ENCODE measurements around the gene PDZD4. TPM values are rescaled to one million over a fixed set of nuclear protein-coding genes. Genes with fewer than 3 reads are reported as not detected.

PDZD4 gene
- total RNA-seq, 4 donors from 2014 or later, result 20.0 to 48.4 (median 36.9) TPM

DNA sequence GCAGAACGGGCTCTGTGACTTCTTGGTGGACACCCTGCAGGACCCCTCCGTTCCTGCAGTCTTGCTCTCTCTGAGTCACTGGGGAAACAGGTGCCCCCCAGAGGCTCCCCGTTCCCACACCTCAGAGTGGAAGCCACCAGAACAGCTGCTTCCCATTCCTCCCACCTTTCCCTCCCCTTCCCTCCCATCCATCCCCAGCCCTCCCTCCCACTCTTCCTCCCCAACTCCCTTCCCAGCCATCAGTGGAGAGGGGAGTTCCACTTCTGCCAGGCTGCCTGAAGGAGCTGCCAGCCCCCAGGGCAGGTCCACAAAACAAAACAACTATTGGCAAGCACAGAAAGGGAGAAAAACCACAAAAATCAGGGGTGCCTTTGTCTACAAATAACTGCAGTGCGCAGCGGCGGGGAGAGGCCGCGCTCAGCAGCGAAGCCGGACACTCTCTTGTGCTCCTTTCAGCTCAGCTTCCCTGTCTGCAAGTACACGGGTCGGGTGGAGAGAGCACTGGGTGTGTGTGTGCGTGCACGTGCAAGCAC, 27.8 kb downstream of the PDZD4 start:
- WGBS, result 72% methylated on average over 12 of the region's 14 CpGs
- H3K4me1 ChIP-seq, result peaks cover 0 to under 1% (median under 1%) of the 10 kb centered on the region in 4 donors
- peaks cover 0 to 39% (median 22%) of the 10 kb centered on the region in 4 donors for H3K36me3 ChIP-seq
- TF ChIP-seq POLR2AphosphoS5 (IDR thresholded peaks at IDR 0.05) (no peak), EP300 (IDR thresholded peaks at IDR 0.05) (no peak), POLR2A (IDR thresholded peaks at IDR 0.05; ENCODE audit: low read depth) (no peak)
- TF ChIP-seq, protein P1, sequence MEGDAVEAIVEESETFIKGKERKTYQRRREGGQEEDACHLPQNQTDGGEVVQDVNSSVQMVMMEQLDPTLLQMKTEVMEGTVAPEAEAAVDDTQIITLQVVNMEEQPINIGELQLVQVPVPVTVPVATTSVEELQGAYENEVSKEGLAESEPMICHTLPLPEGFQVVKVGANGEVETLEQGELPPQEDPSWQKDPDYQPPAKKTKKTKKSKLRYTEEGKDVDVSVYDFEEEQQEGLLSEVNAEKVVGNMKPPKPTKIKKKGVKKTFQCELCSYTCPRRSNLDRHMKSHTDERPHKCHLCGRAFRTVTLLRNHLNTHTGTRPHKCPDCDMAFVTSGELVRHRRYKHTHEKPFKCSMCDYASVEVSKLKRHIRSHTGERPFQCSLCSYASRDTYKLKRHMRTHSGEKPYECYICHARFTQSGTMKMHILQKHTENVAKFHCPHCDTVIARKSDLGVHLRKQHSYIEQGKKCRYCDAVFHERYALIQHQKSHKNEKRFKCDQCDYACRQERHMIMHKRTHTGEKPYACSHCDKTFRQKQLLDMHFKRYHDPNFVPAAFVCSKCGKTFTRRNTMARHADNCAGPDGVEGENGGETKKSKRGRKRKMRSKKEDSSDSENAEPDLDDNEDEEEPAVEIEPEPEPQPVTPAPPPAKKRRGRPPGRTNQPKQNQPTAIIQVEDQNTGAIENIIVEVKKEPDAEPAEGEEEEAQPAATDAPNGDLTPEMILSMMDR (IDR thresholded peaks at IDR 0.05), result no peak
- no peak overlapping the region for H3K4me3 ChIP-seq
- no peak overlapping the region for H3K27ac ChIP-seq (replicated peaks in 1 of 4)
- no peaks in the 10 kb centered on the region for H3K27me3 ChIP-seq
- peaks cover 0 to 2% (median 0%) of the 10 kb centered on the region in 4 donors for H3K9me3 ChIP-seq
- DNase-seq (ENCODE audit: extremely low spot score), result no peak
- intact Hi-C loops (cut with DNase I), result no loop called here

DNA sequence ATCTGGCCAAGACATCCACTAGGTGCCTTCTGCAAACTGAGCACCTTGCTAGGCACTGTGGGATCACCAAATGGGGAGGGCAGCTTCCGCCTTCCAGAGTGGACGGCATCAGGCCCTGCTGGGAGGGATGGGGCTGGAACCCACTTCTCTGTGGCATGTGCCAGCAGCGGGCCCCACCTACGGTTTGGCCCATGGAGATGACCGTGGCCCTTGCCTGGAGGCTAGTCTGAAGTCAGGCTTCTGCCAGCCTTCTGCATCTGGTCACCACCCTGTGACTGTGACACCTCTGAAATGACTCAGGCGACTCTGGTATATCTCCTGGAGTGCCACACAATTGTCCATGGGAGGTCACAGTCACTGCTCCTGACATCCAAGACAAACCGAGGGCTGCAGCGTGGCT, 28.7 kb downstream of the PDZD4 start:
- Histone ChIP-seq H3K27ac (replicated peaks in 1 of 4) (no peak overlapping the region), H3K4me3 (no peak overlapping the region), H3K27me3 (no peaks in the 10 kb centered on the region), H3K36me3 (peaks cover 0 to 45% (median 30%) of the 10 kb centered on the region in 4 donors), H3K4me1 (peaks cover 0 to 10% (median 7%) of the 10 kb centered on the region in 4 donors), H3K9me3 (peaks cover 0 to 9% (median 0%) of the 10 kb centered on the region in 4 donors)
- intact Hi-C loops (cut with DNase I), result no loop called here
- TF ChIP-seq, protein P1 (IDR thresholded peaks at IDR 0.05), result no peak
- TF ChIP-seq POLR2A (IDR thresholded peaks at IDR 0.05; ENCODE audit: low read depth), result no peak
- TF ChIP-seq POLR2AphosphoS5 (IDR thresholded peaks at IDR 0.05), result no peak
- DNase-seq (ENCODE audit: extremely low spot score), result no peak
- 83% methylated on average over 3 of the region's 8 CpGs for WGBS

DNA sequence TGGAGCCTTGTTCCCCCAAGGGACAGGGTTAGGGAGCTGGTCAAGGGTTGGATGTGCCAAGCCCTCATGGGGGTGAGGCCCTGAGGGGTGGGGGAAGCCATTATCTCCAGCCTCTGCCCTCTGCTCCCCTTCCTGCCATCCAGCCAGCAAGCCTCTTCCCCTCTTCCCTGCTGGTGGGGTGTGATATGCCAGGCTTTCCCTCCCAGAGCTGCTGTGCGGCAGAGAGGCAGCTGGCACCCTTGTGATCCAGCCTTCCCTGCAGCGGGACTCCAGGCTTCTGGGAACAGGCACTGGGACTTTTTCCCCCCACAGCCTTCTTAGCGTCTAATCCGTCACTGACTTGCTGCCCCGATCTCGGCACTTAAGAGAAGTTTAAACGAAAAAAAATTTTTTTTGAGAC, 29.6 kb downstream of the PDZD4 start:
- intact Hi-C loops (cut with DNase I), result no loop called here
- H3K9me3 ChIP-seq, result peaks cover 0 to 9% (median 0%) of the 10 kb centered on the region in 4 donors
- H3K4me1 ChIP-seq, result peaks cover 3 to 19% (median 16%) of the 10 kb centered on the region in 4 donors
- H3K27ac ChIP-seq (replicated peaks in 1 of 4), result no peak overlapping the region
- H3K27me3 ChIP-seq, result no peaks in the 10 kb centered on the region
- TF ChIP-seq POLR2A (IDR thresholded peaks at IDR 0.05; ENCODE audit: low read depth) (no peak), POLR2AphosphoS5 (IDR thresholded peaks at IDR 0.05) (no peak), EP300 (IDR thresholded peaks at IDR 0.05) (no peak)
- TF ChIP-seq, protein P1 (IDR thresholded peaks at IDR 0.05), result no peak
- no peak for DNase-seq (ENCODE audit: extremely low spot score)
- H3K4me3 ChIP-seq, result no peak overlapping the region
- peaks cover 0 to 45% (median 32%) of the 10 kb centered on the region in 4 donors for H3K36me3 ChIP-seq
- WGBS, result 90% methylated on average over 7 of the region's 7 CpGs

DNA sequence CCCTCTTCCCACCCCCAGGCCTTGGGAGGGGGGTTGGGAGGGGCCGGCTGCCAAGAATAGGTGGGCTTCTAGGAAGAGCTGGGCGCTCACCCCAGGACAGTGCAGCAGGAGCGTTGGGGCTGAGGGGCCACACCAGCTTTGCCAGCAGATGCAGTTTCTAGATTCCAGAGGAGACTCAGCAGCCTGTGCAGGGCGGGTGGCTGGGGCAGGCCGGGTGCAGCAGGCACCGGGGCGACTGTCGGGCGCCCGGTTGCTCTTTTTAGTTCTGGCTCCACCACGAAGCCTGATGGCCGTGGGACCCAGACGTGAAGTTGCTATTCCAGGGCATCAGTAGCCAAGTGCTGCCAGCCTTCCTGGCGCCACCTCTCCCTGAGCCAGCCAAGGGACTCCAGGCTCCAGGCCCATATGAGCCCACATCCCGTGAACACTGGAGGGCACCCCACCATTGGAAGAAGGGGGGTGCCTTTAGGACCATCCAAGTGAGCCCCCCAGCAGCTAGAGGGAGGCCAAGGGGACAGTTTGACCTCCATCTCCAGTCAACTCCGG, 30.1 kb downstream of the PDZD4 start:
- Histone ChIP-seq H3K27ac (replicated peaks in 1 of 4) (no peak overlapping the region), H3K9me3 (peaks cover 0 to 9% (median 0%) of the 10 kb centered on the region in 4 donors), H3K4me3 (no peak overlapping the region), H3K36me3 (peaks cover 0 to 40% (median 32%) of the 10 kb centered on the region in 4 donors), H3K27me3 (no peaks in the 10 kb centered on the region), H3K4me1 (peaks cover 6 to 24% (median 21%) of the 10 kb centered on the region in 4 donors)
- intact Hi-C loops (cut with DNase I), result no loop called here
- no peak for TF ChIP-seq POLR2A (IDR thresholded peaks at IDR 0.05; ENCODE audit: low read depth)
- no peak for TF ChIP-seq POLR2AphosphoS5 (IDR thresholded peaks at IDR 0.05)
- TF ChIP-seq, protein P1 (IDR thresholded peaks at IDR 0.05), result no peak
- DNase-seq (ENCODE audit: extremely low spot score), result no peak
- WGBS, result 61% methylated on average over 14 of the region's 16 CpGs
